GM19468 (cell line): ENCODE data around the gene DDX31.

Source experiments
- ATAC-seq: cut with Tn5 transposase; IDR thresholded peaks from one replicate; pipeline ENCODE4 v1.9.1; 2021; ENCODE audit warnings: mild to moderate bottlenecking, moderate library complexity, moderate number of reproducible peaks; ENCODE audit not compliant: unreplicated experiment; ENCODE audit errors: extremely low read depth

Gene DDX31

GRCh38 chr9:132674485-132674884, 4.7 kb upstream of the DDX31 start:
- ATAC-seq: no peak

DNA sequence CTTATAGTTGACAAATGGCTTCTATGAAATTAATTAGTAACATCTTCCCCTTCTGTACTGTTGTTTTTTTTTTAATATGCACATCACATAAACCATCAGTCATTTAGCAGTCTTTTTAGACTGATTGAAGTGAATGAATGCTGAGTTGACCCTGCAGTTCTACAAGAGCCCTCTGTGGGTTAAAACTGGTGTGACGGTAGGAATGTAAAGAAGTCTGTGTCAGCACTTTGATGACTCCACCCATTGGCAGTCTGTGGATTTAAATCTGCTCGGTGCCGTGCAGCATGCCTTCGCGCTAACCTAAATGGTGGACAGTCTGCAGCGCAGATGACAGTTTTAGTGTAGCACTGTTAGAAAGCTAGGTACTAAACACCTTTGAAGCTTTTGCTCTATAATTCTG, 3.6 kb upstream of the DDX31 start:
- ATAC-seq: no peak

DNA sequence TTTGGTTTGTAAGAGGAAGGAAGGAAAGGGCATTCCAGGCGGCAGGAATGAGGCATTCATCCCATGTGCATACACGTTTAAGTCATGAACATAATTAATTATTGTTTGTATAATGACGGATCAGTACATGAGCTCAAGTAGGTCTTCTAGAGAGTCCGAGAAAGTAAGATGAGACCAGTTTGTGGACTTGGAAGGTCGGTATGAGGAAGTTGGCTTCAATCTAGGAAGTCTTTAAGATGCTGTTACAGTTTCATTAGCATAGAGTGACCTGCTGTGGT, 2.6 kb upstream of the DDX31 start:
- no peak for ATAC-seq

DNA sequence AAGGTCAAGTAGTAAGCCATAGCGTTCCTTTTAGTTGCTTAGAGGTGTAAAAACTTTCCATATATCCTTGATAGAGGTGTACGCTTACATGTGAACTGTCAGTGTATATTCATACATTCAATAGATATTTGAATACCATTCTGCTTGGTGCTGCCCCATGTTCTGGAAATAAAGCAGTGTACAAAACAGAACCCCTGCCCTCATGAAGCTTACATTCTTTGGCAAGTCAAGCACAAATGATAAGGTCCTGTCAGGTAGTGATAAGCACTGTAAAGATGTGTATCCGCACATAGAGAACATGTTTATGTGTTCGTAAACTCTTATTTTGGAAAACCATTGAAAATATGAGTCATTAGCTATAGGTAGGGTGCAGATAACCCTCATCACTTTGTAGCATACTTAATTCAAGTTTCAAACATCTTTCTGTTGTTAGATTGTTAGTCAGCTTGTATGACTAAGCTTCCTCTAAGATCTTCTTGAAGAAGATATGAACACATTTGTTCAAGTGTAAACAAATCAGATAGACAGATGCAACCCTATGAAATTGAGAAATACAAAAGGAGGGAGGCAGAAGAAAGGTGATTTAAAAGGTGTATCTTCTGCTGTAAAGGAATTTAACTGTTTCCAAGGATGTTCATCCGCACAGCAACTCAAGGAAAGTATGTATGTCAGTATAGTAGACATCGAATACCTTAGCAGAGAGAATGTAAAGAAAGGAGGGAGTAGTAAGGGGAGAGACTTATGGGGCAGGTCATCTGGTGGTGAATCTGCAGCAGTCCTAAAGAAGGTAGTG, 2.0 kb upstream of the DDX31 start:
- no peak for ATAC-seq

- no peak for ATAC-seq
These were observed 941 bp upstream of the DDX31 start, which contains the start of gene GTF3C4 for GRCh38 chr9:132670457-132671391. GTF3C4 (plus strand) TSS chr9:132670464; CDS start chr9:132670599, 135 bp downstream.

DNA sequence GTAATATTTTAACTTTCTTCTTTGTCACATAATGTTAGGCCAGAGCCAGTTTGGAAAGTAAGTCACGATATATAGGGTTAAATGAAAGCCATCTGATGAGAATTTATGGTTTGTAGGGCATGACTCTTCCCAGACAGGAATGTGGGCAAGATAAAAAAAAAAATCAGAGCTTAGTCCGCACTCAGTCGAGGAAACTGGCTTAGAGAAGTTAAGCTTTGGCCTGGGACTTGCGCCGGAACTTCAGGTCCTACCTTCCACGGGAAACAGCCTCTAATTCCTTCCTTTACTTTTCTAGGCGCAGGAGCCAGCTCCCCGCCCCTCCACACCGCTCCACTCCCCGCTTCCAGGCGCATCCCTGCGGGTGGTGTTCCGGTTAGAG, 475 bp downstream of the DDX31 start:
- ATAC-seq: no peak

DNA sequence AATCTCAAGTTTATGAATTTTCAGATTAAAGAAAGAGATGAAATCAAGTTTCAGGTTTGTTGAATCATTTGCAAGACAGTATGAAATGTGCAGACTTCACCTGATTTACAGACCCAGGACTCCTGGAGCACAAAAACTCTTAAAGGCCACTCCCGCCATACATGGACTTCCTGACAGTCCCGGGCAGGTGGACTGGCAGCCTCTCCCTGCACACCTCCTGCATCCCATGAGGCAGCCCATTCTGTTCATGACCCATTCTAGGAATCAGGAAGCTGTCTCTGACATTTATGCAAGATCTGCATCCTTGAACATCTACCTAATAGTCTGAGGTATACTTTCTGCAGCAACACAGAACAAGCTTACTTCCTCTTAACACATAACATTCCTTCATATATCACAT, 5.9 kb downstream of the DDX31 start:
- no peak for ATAC-seq

GRCh38 chr9:132663117-132663516, 6.7 kb downstream of the DDX31 start:
- no peak for ATAC-seq

- ATAC-seq: no peak
These were observed 7.4 kb downstream of the DDX31 start for GRCh38 chr9:132662152-132662945.

- no peak for ATAC-seq
These were observed 13.5 kb downstream of the DDX31 start for GRCh38 chr9:132656299-132656698.

GRCh38 chr9:132651259-132651658, 18.5 kb downstream of the DDX31 start:
- ATAC-seq: no peak

DNA sequence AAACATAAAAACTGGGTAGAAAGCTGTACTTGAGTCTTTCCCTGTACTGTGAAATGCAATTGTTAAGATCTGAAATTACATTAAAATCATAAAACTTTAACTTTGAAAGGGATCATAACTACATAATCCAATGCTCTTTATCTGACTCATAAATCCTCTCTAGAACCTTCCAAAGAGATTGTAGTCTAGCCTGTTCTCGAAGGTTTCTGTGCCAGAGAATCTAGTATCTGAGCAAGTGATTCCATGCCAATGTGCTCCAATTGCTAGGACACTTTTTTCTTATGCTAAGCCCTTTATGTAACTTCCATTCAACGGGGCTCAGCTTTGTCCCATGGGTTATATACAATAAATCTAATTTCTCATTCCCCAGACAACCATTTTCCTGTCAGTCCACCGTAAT, 21.1 kb downstream of the DDX31 start:
- ATAC-seq: no peak

DNA sequence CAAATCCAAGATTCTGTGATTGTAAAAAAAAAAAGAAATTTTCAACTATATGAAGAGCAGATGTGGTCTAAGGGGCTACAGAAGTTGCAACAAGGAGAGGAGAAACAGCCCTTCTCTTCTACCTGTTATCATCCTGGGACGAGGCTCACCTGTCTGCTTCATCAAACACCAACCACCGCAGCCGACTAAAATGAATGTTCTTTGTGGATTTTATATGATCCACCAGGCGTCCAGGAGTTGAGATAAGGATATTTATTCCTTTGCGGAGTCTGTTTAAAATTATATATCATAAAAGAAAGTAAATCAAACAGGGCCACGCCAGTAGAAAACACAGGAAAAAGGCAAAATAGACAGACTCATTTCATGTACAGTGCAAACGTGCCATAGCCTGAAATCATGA, 21.5 kb downstream of the DDX31 start:
- no peak for ATAC-seq

GRCh38 chr9:132647806-132648205, 22.0 kb downstream of the DDX31 start:
- ATAC-seq: no peak

GRCh38 chr9:132647355-132647754, 22.4 kb downstream of the DDX31 start:
- ATAC-seq: no peak

GRCh38 chr9:132646726-132647125, 23.1 kb downstream of the DDX31 start:
- ATAC-seq: no peak

GRCh38 chr9:132645711-132646110, 24.1 kb downstream of the DDX31 start:
- no peak for ATAC-seq

DNA sequence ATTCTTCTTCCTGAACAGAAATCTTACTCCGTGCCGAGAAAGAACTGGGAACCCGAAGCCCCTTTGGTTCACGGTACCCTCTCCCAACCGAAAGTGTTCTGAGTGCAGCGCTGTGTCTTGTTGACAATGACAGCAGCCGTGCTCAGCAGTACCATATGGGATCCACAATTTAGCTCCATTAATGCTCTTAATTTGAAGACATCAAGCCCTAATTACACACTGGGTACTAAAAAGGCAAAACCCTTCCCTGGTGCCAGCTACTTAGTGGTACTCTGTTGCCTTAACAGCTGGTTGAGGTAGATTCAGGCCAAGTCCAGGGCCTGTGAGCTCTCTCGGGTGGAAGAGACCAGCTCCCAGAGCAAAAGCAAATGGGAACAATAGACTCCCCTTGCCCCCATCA, 24.5 kb downstream of the DDX31 start:
- ATAC-seq: no peak

GRCh38 chr9:132644251-132644650, 25.5 kb downstream of the DDX31 start:
- ATAC-seq: no peak

- ATAC-seq: no peak
These were observed 28.6 kb downstream of the DDX31 start for GRCh38 chr9:132641216-132641615.

GRCh38 chr9:132639322-132639721, 30.5 kb downstream of the DDX31 start:
- no peak for ATAC-seq
